HEK293 (cell line): ENCODE data around the gene ZNF530.

ENCODE experiments used
- CTCF ChIA-PET: fragments of 350-600 bp; formaldehyde crosslinking; extraction: SDS; loops from one replicate; lab custom pipeline; 2021; ENCODE audit warnings: antibody characterized with exemption; lab: Yijun Ruan, JAX
- POLR2A ChIA-PET: fragments of 300-600 bp; formaldehyde crosslinking; extraction: SDS; loops from one replicate; lab custom pipeline; 2020; ENCODE audit warnings: antibody characterized with exemption, inconsistent platforms; lab: Yijun Ruan, JAX
- H3K27ac ChIP-seq: fragments of 200-500 bp; sonication (Bioruptor generic); 2 replicates; pipeline ENCODE4 v1.5.1; 2014; ENCODE audit warnings: low read depth, low read length, control low read depth, inconsistent platforms; ENCODE audit errors: extremely low read depth
- H3K36me3 ChIP-seq, 2 experiments: fragments of 200-500 bp in 1 of 2; sonication (Bioruptor generic) in 1 of 2; 1 replicate in 1 of 2; 2 replicates in 1 of 2; pipeline ENCODE4 v1.5.1; 2014 to 2017; ENCODE audit warnings: inconsistent platforms in 2 of 2, low read length in 2 of 2; ENCODE audit not compliant: control insufficient read depth in 2 of 2, insufficient read depth in 1 of 2
- H3K4me1 ChIP-seq: fragments of 200-500 bp; sonication (Bioruptor generic); 2 replicates; pipeline ENCODE4 v1.5.1; 2014; ENCODE audit warnings: mild to moderate bottlenecking, low read length, inconsistent platforms; ENCODE audit not compliant: control insufficient read depth, insufficient read depth
- H3K4me3 ChIP-seq: 2 replicates; pipeline ENCODE4 v1.5.1; 2011; ENCODE audit warnings: low read depth, mild to moderate bottlenecking, control low read depth, low read length, moderate library complexity
- H3K9me3 ChIP-seq: fragments of 200-500 bp; sonication (Bioruptor generic); 2 replicates; pipeline ENCODE4 v1.5.1; 2014; ENCODE audit warnings: low read depth, low read length, inconsistent platforms; ENCODE audit not compliant: control insufficient read depth, insufficient read depth
- BCL6B ChIP-seq: fragments of 450-650 bp; formaldehyde crosslinking; IDR thresholded peaks from 2 replicates; pipeline ENCODE4 v1.5.1; 2017; ENCODE audit warnings: missing biosample characterization, missing genetic modification characterization
- HOXA7 ChIP-seq: sonication (generic); formaldehyde crosslinking; IDR thresholded peaks from 2 replicates; pipeline ENCODE4 v1.8.1; 2022; ENCODE audit warnings: missing genetic modification reagents, borderline replicate concordance
- KLF7 ChIP-seq: fragments of 450-650 bp; formaldehyde crosslinking; IDR thresholded peaks from 2 replicates; pipeline ENCODE4 v1.5.1; 2016; ENCODE audit warnings: missing biosample characterization, missing genetic modification characterization, borderline replicate concordance
- KLF9 ChIP-seq: fragments of 450-650 bp; formaldehyde crosslinking; IDR thresholded peaks from 2 replicates; pipeline ENCODE4 v1.5.1; 2016; ENCODE audit warnings: missing biosample characterization, missing genetic modification characterization, low read depth
- OVOL3 ChIP-seq: fragments of 450-650 bp; formaldehyde crosslinking; IDR thresholded peaks from 2 replicates; pipeline ENCODE4 v1.5.1; 2016; ENCODE audit warnings: missing biosample characterization, missing genetic modification characterization
- SETDB1 ChIP-seq: IDR thresholded peaks from one replicate; pipeline ENCODE4 v1.6.1; 2017; ENCODE audit warnings: mild to moderate bottlenecking, low read length, moderate library complexity, mixed read lengths; ENCODE audit not compliant: insufficient read length
- ZBTB1 ChIP-seq: fragments of 450-650 bp; formaldehyde crosslinking; IDR thresholded peaks from 2 replicates; pipeline ENCODE4 v1.5.1; 2016; ENCODE audit warnings: missing biosample characterization, missing genetic modification characterization
- ZBTB48 ChIP-seq: fragments of 450-650 bp; formaldehyde crosslinking; IDR thresholded peaks from 2 replicates; pipeline ENCODE4 v1.5.1; 2016; ENCODE audit warnings: missing biosample characterization, missing genetic modification characterization
- ZNF155 ChIP-seq: fragments of 450-650 bp; formaldehyde crosslinking; IDR thresholded peaks from 2 replicates; pipeline ENCODE4 v1.5.1; 2016; ENCODE audit warnings: missing biosample characterization, missing genetic modification characterization
- ZNF169 ChIP-seq: fragments of 450-650 bp; formaldehyde crosslinking; IDR thresholded peaks from 2 replicates; pipeline ENCODE4 v1.5.1; 2016; ENCODE audit warnings: missing biosample characterization, missing genetic modification characterization
- ZNF274 ChIP-seq, 2 experiments: fragments of 200-500 bp in 1 of 2; fragments of 450-650 bp in 1 of 2; sonication (Bioruptor generic) in 1 of 2; formaldehyde crosslinking in 1 of 2; IDR thresholded peaks; 2 replicates each; pipeline versions ENCODE4 v1.5.1 to v1.6.1; 2014 to 2016; ENCODE audit warnings: borderline replicate concordance in 1 of 2, inconsistent platforms in 1 of 2, low read length in 1 of 2, missing biosample characterization in 1 of 2, missing genetic modification characterization in 1 of 2
- ZNF292 ChIP-seq: fragments of 450-650 bp; formaldehyde crosslinking; IDR thresholded peaks from 2 replicates; pipeline ENCODE4 v1.5.1; 2016; ENCODE audit warnings: low read depth, missing biosample characterization, missing genetic modification characterization, borderline replicate concordance
- ZNF350 ChIP-seq: fragments of 450-650 bp; formaldehyde crosslinking; IDR thresholded peaks from 2 replicates; pipeline ENCODE4 v1.5.0; 2017; ENCODE audit warnings: missing biosample characterization, mild to moderate bottlenecking, missing genetic modification characterization
- ZNF354C ChIP-seq: fragments of 450-650 bp; formaldehyde crosslinking; IDR thresholded peaks from 2 replicates; pipeline ENCODE4 v1.5.1; 2016; ENCODE audit warnings: missing biosample characterization, missing genetic modification characterization, low read depth, borderline replicate concordance
- ZNF391 ChIP-seq: fragments of 450-650 bp; formaldehyde crosslinking; IDR thresholded peaks from 2 replicates; pipeline ENCODE4 v1.5.1; 2016; ENCODE audit warnings: low read depth, missing biosample characterization, missing genetic modification characterization, borderline replicate concordance
- ZNF394 ChIP-seq: fragments of 450-650 bp; formaldehyde crosslinking; IDR thresholded peaks from 2 replicates; pipeline ENCODE4 v1.5.1; 2016; ENCODE audit warnings: missing biosample characterization, missing genetic modification characterization, mild to moderate bottlenecking, moderate library complexity, borderline replicate concordance
- ZNF416 ChIP-seq: fragments of 450-650 bp; formaldehyde crosslinking; IDR thresholded peaks from 2 replicates; pipeline ENCODE4 v1.5.1; 2016; ENCODE audit warnings: missing biosample characterization, missing genetic modification characterization
- ZNF423 ChIP-seq: fragments of 450-650 bp; formaldehyde crosslinking; IDR thresholded peaks from 2 replicates; pipeline ENCODE4 v1.5.1; 2016; ENCODE audit warnings: missing biosample characterization, missing genetic modification characterization
- ZNF501 ChIP-seq: fragments of 450-650 bp; formaldehyde crosslinking; IDR thresholded peaks from 2 replicates; pipeline ENCODE4 v1.5.1; 2016; ENCODE audit warnings: missing biosample characterization, missing genetic modification characterization
- ZNF549 ChIP-seq: fragments of 450-650 bp; IDR thresholded peaks from 2 replicates; pipeline ENCODE4 v1.5.1; 2018; ENCODE audit warnings: missing biosample characterization, missing genetic modification characterization, mild to moderate bottlenecking, inconsistent platforms, moderate library complexity
- ZNF561 ChIP-seq: fragments of 450-650 bp; IDR thresholded peaks from 2 replicates; pipeline ENCODE4 v1.5.1; 2018; ENCODE audit warnings: missing biosample characterization, missing genetic modification characterization, borderline replicate concordance
- ZNF571 ChIP-seq: fragments of 450-650 bp; formaldehyde crosslinking; IDR thresholded peaks from 2 replicates; pipeline ENCODE4 v1.5.0; 2017; ENCODE audit warnings: missing biosample characterization, missing genetic modification characterization
- ZNF623 ChIP-seq: fragments of 450-650 bp; formaldehyde crosslinking; IDR thresholded peaks from 2 replicates; pipeline ENCODE4 v1.5.1; 2016; ENCODE audit warnings: missing biosample characterization, missing genetic modification characterization
- ZNF664 ChIP-seq: fragments of 450-650 bp; formaldehyde crosslinking; IDR thresholded peaks from 2 replicates; pipeline ENCODE4 v1.5.1; 2016; ENCODE audit warnings: missing biosample characterization, missing genetic modification characterization
- ZNF792 ChIP-seq: fragments of 450-650 bp; formaldehyde crosslinking; IDR thresholded peaks from 2 replicates; pipeline ENCODE4 v1.5.1; 2016; ENCODE audit warnings: missing biosample characterization, missing genetic modification characterization
- ZSCAN16 ChIP-seq: fragments of 450-650 bp; formaldehyde crosslinking; IDR thresholded peaks from 2 replicates; pipeline ENCODE4 v1.5.1; 2016; ENCODE audit warnings: missing biosample characterization, missing genetic modification characterization
- TF ChIP-seq, protein P1 (sequence below): fragments of 450-650 bp; formaldehyde crosslinking; IDR thresholded peaks from 2 replicates; pipeline ENCODE4 v1.5.1; 2017; ENCODE audit warnings: missing biosample characterization, missing genetic modification characterization
- TF ChIP-seq, protein P2 (sequence below): fragments of 450-650 bp; formaldehyde crosslinking; IDR thresholded peaks from 2 replicates; pipeline ENCODE4 v1.5.1; 2016; ENCODE audit warnings: missing biosample characterization, missing genetic modification characterization
- TF ChIP-seq, protein P3 (sequence below): fragments of 450-650 bp; formaldehyde crosslinking; IDR thresholded peaks from 2 replicates; pipeline ENCODE4 v1.5.1; 2016; ENCODE audit warnings: missing biosample characterization, missing genetic modification characterization

ZNF530 gene

GRCh38 chr19:57576661-57577060, 23.0 kb upstream of the ZNF530 start:
- peaks cover 8% of the 10 kb centered on the region for H3K9me3 ChIP-seq
- ChIA-PET CTCF (no interaction called here), POLR2A (no interaction called here)
- no peak overlapping the region for H3K4me3 ChIP-seq
- TF ChIP-seq ZNF391 (tag by site-specific recombination) (no peak), ZSCAN16 (tag by site-specific recombination) (no peak), ZNF169 (tag by site-specific recombination) (no peak), HOXA7 (CRISPR knock-in tag) (no peak), ZNF664 (tag by site-specific recombination) (no peak), ZNF571 (no peak), ZNF394 (no peak), ZNF292 (tag by site-specific recombination) (no peak), BCL6B (tag by site-specific recombination) (no peak), ZNF274 (IDR thresholded peaks at IDR 0.05; ENCODE audit: low read length) (no peak), ZNF274 (tag by site-specific recombination; IDR thresholded peaks at IDR 0.05; ENCODE audit: borderline replicate concordance) (no peak), ZNF549 (tag by site-specific recombination) (no peak), ZNF623 (tag by site-specific recombination) (no peak), ZNF350 (no peak), ZBTB1 (no peak), KLF7 (tag by site-specific recombination) (no peak)
- TF ChIP-seq, protein P1, sequence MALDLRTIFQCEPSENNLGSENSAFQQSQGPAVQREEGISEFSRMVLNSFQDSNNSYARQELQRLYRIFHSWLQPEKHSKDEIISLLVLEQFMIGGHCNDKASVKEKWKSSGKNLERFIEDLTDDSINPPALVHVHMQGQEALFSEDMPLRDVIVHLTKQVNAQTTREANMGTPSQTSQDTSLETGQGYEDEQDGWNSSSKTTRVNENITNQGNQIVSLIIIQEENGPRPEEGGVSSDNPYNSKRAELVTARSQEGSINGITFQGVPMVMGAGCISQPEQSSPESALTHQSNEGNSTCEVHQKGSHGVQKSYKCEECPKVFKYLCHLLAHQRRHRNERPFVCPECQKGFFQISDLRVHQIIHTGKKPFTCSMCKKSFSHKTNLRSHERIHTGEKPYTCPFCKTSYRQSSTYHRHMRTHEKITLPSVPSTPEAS = no peak
- TF ChIP-seq, protein P2, sequence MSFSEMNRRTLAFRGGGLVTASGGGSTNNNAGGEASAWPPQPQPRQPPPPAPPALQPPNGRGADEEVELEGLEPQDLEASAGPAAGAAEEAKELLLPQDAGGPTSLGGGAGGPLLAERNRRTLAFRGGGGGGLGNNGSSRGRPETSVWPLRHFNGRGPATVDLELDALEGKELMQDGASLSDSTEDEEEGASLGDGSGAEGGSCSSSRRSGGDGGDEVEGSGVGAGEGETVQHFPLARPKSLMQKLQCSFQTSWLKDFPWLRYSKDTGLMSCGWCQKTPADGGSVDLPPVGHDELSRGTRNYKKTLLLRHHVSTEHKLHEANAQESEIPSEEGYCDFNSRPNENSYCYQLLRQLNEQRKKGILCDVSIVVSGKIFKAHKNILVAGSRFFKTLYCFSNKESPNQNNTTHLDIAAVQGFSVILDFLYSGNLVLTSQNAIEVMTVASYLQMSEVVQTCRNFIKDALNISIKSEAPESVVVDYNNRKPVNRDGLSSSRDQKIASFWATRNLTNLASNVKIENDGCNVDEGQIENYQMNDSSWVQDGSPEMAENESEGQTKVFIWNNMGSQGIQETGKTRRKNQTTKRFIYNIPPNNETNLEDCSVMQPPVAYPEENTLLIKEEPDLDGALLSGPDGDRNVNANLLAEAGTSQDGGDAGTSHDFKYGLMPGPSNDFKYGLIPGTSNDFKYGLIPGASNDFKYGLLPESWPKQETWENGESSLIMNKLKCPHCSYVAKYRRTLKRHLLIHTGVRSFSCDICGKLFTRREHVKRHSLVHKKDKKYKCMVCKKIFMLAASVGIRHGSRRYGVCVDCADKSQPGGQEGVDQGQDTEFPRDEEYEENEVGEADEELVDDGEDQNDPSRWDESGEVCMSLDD (tag by site-specific recombination) = no peak
- H3K27ac ChIP-seq = no peak overlapping the region
- H3K4me1 ChIP-seq = no peaks in the 10 kb centered on the region
- peaks cover 23 to 62% of the 10 kb centered on the region in 2 experiments for H3K36me3 ChIP-seq

- Histone ChIP-seq H3K4me3 (peak within 1 kb of the TSS; percentile 89), H3K36me3 (peaks cover 18 to 42% of the 10 kb centered on the region in 2 experiments; a peak in 2 of 3 replicates), H3K4me1 (no peaks in the 10 kb centered on the region), H3K27ac (peak within 1 kb of the TSS; percentile 68; the same call in 1 of the 2 replicates), H3K9me3 (peaks cover 9% of the 10 kb centered on the region)
- POLR2A ChIA-PET = interaction anchor here (1.4 to 1.8 kb wide), 2 partner anchors 54 to 79 kb away, joined by 4 to 5 read pairs; partner anchors contain the start of genes ZNF211 and ZNF773
- CTCF ChIA-PET = no interaction called here
- TF ChIP-seq ZNF423 (tag by site-specific recombination) (no peak), ZNF155 (tag by site-specific recombination) (no peak), ZNF416 (tag by site-specific recombination) (no peak), ZNF501 (tag by site-specific recombination) (no peak), ZNF792 (no peak), SETDB1 (no peak), ZNF354C (tag by site-specific recombination) (no peak), ZNF623 (tag by site-specific recombination) (no peak), KLF9 (tag by site-specific recombination) (peak; percentile 62; the same call in 1 of the 2 replicates), ZBTB48 (peak; percentile 34; the same call in 1 of the 2 replicates), ZNF561 (tag by site-specific recombination) (peak; percentile 74; the same call in 1 of the 2 replicates), OVOL3 (no peak)
- TF ChIP-seq, protein P3, sequence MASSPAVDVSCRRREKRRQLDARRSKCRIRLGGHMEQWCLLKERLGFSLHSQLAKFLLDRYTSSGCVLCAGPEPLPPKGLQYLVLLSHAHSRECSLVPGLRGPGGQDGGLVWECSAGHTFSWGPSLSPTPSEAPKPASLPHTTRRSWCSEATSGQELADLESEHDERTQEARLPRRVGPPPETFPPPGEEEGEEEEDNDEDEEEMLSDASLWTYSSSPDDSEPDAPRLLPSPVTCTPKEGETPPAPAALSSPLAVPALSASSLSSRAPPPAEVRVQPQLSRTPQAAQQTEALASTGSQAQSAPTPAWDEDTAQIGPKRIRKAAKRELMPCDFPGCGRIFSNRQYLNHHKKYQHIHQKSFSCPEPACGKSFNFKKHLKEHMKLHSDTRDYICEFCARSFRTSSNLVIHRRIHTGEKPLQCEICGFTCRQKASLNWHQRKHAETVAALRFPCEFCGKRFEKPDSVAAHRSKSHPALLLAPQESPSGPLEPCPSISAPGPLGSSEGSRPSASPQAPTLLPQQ (tag by site-specific recombination) = peak; percentile 79
Measured at GRCh38 chr19:57578487-57579205, 21.0 kb upstream of the ZNF530 start, which contains the start of gene ZNF416. Gene ZNF416 (minus strand): TSS chr19:57578911. CDS start chr19:57578704, 207 bp downstream.
